GM15510 (cell line): ENCODE data around the gene CBLB.

Experiments used
- POLR2A ChIP-seq: IDR thresholded peaks from 3 replicates; pipeline ENCODE4 v1.6.1; 2011; ENCODE audit warnings: borderline replicate concordance; ENCODE audit not compliant: insufficient read length; ENCODE audit errors: extremely low read depth

The CBLB gene

DNA sequence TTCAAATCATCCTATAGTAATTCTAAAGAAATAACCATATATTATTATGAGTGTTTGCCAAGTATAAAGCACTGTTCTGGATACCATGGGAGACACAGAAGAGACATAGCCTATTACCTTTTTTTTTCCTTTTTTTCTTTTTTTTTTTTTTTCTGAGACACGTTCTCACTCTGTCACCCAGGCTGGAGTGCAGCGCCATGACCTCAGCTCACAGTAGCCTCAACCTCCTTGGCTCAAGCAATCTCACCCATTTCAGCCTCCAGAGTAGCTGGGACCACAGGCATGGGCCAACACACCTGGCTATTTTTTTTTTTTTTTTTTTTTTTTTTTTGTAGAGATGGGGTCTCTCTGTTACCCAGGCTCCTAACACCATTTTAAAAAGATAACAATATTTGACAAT lies 30.9 kb downstream of the CBLB start:
- no peak for TF ChIP-seq POLR2A

- TF ChIP-seq POLR2A, result no peak
Observed at GRCh38 chr3:105837143-105837740, 31.6 kb downstream of the CBLB start.

GRCh38 chr3:105836533-105836932 lies 32.3 kb downstream of the CBLB start:
- TF ChIP-seq POLR2A, result no peak

GRCh38 chr3:105835606-105836005 lies 33.2 kb downstream of the CBLB start:
- no peak for TF ChIP-seq POLR2A

DNA sequence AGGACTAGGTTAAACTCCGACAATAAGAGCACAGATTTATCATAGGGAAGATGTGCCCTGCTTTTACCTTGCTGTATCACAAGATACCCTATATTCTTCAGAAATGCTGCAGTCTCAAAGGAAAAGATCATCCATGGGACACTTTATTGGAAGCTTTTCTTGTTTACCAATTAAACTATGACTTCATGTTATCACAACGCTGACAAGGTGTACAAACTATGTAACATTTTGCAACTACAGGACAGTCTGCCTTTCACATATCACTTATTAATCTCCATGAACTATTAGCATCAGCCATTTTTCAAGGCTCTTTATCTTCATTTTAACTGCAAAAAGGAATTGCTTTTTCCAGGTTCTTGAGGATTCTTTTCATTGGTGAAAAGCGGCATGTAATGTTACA lies 34.0 kb downstream of the CBLB start:
- no peak for TF ChIP-seq POLR2A

DNA sequence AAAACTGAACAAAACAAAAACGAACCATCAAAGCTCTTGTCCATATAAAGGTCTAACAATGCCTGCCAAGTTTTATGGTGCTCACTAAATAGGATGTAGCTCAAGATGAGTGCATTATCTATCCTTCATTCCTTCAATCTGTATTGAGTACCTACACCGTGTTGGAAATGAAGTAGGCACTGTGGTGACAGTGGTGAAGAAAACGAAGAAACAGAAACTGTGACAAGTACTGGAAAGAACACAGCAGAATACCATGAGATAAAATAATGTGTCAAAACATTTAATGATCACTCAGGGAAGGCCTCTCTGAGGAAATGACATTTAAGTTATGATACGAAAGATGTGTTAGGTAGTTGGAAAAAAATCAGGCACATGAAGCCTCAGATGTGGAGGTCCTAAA lies 36.2 kb downstream of the CBLB start:
- TF ChIP-seq POLR2A, result no peak

DNA sequence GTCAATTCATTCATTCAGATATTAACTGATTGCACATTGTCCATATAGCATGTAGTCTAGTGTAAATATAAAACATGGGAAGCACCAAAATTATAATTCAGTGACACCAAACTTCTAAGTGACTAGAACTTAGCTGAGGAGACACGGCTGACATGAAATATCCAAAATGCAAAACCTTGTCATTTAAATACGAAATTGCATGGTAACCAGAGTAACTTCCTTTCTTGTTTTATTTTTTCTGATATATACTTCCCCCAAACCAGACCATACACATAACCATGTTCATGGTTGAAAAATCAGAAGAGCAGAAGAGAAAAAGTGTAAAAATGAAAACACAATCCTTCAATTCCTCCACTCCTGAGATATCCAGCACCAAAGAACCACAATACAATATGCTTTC lies 38.0 kb downstream of the CBLB start:
- TF ChIP-seq POLR2A, result no peak

DNA sequence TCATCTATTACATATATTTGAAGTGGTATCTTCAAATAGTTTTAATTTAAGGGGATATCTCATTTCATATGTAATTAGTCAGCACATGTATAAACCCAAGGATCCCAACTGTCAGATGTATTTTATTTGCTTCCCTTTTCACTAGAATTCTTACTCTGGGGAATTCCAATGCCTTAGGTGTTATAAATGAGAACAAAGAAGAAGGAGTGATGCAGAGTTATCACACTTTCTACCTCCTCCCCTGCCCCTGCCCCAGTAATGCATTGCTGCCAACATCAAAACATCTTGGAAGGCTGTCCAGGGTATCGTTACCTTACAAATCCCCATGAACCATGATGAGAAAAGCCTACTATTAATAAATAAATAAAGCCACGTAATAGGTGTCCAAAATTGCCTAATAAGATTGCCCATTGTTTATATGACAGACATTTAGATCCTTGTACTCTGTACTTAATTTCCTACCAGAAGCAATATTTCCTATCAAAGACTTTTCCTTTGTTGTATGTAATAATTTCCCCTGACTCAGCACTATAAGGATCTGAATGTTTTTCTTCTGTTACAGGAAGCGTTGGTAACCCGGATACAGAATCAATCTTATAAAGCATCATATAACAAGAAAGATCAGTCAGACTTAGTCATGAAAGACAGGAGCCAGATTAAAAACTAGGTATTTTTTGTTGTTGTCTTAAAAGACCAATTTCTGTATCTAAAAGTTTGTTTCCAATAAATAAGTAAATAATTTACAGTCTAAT lies 38.8 kb downstream of the CBLB start:
- TF ChIP-seq POLR2A, result no peak

DNA sequence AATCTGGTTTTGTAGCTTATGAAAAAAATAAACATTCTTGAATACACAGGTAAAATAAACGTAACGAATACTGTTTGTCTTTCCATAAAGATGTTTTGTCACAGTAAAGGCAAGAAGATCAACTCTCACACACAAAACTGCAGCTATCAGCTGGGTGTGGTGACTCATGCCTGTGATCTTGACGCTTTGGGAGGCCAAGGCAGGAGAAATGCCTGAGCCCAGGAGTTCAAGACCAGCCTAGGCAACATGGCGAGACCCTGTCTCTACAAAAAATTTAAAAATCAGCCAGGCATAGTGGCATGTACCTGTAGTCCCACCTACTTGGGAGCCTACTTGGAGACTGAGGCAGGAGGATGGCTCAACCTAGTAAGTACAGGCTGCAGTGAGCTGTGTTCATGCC lies 39.6 kb downstream of the CBLB start:
- no peak for TF ChIP-seq POLR2A

GRCh38 chr3:105828703-105829102 lies 40.1 kb downstream of the CBLB start:
- TF ChIP-seq POLR2A, result no peak

GRCh38 chr3:105827959-105828358 lies 40.9 kb downstream of the CBLB start:
- no peak for TF ChIP-seq POLR2A

DNA sequence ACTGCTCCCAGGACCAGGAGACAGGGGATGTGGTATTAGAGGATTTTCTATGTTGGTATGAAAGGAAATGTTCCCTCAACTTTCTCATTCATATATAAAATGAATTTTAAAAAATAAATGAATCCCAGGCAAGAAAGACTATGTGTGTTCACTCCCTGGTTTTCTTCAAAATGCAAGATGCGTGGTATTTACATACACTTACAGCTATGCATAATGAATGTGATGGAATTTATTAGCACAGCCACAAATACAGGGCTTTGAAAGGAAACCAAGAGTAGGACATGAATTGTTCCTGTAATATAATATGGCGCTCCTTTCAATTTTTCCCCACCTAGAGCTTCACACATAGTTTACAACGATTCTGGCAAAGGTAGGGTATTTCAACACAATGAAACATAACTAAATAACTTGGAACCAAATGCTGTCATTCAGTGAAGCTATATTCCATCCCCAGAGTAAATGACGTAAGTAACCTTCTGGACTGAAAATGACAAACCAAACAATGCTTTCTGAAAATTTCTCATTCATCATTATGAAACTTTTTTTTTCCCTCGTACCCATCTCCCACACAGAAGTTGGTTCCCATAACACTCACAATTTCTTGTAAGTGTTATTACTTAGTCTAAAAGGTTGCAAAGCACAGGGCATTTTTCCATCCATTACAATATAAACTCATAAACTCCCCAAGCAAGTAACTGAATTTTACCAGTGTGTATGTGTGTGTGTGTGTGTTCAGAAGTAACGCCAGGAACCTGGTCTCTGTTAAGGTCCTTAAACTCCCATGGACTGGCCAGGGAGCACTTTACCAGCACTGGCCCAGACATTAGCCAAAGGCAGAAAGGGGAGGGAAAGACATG lies 41.8 kb downstream of the CBLB start:
- no peak for TF ChIP-seq POLR2A

- no peak for TF ChIP-seq POLR2A
Observed at GRCh38 chr3:105824129-105824528, 44.7 kb downstream of the CBLB start.

DNA sequence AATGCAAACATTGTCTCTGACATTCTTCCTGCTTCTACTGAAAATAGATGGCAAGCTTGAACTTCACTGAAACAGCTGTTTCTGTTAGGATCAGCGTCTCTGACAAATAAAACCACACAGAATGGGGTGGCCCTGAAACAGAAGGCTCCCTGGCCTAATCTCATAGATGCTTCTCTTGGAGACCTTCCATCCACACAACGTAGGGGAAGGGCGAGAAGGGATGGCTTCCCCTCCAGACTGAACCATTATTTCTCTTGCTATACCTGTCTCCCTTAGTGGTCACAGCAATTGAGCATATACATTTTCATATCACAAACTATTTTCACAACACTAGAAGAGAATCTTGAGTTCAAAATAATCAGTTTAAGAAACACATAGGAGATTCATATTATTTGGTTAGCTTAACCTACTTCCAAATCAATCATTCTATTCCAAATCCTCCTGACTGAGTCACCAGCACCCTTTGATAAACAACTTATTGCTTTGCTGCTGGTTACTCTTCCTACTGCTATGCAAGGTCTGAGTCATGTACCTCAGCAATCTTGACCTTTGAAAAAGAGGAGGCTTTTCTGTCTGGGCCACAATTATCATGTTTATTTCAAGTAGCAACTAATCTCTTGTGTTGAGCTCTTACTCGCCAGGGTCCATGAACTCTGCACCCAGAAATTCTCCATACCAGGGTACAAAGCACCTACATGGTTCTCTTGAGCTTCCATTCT lies 45.5 kb downstream of the CBLB start:
- TF ChIP-seq POLR2A, result no peak
